C1 segment of cervical spinal cord (tissue), 14 donors: ENCODE data around the gene CRHBP.
"Not testable (repeated sequence)": the region's sequence is repeated elsewhere in the genome, so short reads cannot be mapped to it uniquely, and the experiment has no call there.

ENCODE experiments used
- DNase-seq, 14 donors: peaks; one replicate each; lab custom pipeline; 2025; lab: John Stamatoyannopoulos, UW

CRHBP gene

DNA sequence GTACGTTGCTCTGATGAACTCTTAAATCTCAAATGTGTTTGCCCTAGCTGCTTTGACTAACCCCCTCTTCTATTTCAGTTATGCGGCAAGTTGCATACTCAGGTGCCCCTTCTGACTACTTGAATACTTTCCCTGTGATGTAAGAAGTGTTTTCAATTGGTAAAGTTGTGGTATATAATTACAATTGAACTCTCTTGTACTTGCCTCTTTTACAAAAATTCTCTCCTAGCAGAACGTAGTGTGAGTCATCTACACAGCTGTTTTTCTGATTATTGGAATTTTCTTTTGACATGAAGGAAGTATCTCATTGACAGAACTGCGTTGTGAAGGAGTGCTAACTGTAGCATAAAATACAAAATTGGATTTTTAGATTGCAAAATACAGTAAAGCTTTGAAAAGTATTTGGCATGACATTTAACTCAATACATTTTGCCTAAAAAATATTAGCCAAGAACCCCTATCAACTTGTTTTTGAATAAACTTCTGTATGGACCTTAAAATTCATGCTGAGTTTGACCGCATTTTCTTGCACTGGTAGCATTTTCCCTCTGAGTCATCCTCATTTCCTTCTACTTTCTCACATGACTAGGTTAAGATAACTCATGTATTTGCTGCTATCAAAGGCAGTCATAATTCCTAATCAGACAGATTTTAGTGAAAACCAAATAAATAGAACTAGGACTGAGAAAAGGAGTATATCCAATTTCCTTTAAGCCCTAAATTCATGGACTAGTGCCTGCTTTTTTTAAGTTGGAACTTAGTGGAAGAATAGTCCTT is 6.3 kb downstream of the CRHBP start:
- no peak for DNase-seq

- no peak for DNase-seq
Measured at GRCh38 chr5:76960004-76960625, 7.3 kb downstream of the CRHBP start.

DNA sequence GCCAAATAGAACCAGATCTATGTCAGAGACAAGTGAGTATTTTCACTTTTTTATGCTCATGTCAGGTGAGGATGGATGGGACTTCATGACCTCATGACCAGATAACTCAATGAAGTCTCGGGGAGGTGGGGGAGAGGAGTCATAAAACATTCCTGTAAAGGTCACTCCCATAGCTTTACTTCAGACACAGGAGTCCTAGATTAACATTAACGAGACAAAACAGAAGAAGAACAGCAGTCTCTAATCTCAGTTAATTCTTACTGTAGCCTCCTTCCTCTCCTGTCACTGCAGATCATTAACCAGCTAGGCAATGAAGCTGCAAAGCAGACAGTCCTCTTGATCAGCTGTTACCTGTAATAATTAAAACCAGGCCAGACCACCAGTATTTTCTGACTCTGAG is 11.2 kb downstream of the CRHBP start:
- DNase-seq = no peak

- no peak for DNase-seq
Measured at GRCh38 chr5:76971511-76971910, 18.7 kb downstream of the CRHBP start.

DNA sequence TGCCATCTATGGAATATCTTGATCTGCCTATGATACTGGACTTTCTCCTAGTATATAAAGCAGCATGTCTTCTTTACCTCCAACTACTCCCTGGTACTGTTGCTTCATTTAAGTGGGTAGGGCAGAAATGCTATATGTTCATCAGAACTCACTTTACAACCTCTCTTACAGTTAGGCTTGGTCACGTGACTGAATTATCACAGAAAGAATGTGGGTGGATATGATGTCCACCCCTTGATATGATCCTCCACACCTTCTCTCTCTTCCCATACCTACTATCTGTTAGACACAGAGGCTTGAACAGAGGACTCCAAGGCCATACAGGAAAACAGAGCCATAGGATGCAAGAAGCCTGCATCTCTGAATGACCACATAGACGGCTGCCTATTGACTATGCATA is 19.8 kb downstream of the CRHBP start:
- no peak for DNase-seq

GRCh38 chr5:76974785-76975184 is 21.9 kb downstream of the CRHBP start:
- DNase-seq = no peak

- no peak for DNase-seq
Measured at GRCh38 chr5:76978869-76979268, 26.0 kb downstream of the CRHBP start.

GRCh38 chr5:76980518-76981144 is 27.8 kb downstream of the CRHBP start:
- no peak for DNase-seq

DNA sequence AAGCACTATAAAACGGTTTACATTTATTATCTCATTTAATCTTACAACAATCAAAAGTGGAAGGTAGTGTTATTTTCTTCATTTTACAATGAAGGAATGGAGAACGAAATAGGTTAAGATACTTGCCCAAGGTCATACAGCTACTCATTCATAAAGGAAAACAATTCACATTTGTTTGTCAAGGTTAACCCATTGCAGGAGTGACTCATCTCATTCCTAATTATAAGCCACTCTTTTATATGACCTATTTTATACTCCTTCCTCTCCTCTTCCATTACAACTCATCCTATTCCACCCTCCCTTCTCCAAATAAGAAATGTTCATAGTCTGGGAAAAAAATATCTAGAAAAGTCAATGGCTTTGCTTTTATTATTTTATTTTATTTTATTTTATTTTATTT is 29.6 kb downstream of the CRHBP start:
- DNase-seq = no peak

GRCh38 chr5:76983468-76983867 is 30.6 kb downstream of the CRHBP start:
- DNase-seq = peak in 1 of 14 donors; percentile 8

DNA sequence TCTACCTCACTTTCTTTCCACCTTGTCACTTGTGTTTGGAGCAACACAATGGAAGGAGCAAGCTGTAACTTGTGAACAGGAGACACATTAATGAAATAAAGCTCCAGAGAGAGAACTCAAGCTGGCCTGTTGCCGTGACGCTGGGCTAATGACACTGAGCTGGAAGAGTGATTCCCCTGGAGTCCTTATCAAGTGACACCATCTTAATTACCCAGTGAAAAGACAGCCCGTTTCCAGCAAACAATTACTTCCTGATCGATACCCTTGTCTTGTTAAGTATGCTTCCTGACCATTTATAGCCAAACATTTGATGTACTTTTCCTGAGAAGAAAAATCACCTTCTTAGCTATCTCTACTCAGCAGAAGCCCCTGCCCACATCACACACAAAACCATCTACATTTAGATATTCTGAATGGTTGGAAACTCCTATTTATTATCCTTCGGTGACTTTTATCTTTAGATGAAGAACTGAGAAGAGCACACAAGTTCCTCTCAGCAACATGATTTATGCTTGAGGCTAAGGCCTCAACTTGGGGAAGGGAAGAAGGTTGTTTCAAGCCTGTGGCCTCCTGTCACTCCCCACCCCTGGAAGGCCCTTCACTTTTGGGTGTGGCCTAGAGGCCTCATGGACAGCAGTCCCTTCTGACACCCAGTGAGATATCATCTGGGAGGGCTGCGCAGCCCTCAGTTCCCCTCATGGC is 34.1 kb downstream of the CRHBP start:
- no peak for DNase-seq

GRCh38 chr5:76990899-76991459 is 38.1 kb downstream of the CRHBP start:
- no peak for DNase-seq

DNA sequence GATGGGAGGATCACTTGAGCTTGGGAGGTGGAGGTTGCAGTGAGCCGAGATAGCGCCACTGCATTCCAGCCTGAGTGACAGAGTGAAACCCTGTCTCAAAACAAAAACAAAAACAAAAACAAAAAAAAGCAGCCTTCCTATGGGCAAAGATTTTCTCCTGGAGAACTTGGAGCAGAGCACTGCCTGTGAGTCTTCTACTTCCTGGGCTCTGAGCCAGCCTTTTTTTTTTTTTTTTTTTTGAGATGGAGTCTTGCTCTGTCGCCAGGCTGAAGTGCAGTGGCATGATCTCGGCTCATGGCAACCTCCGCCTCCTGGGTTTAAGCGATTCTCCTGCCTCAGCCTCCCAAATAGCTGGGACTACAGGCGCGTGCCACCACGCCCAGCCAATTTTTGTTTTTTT is 40.6 kb downstream of the CRHBP start:
- DNase-seq = not testable (repeated sequence)

GRCh38 chr5:76994337-76994736 is 41.5 kb downstream of the CRHBP start:
- DNase-seq = no peak

- not testable (repeated sequence) for DNase-seq
Measured at GRCh38 chr5:76998251-76998650, 45.4 kb downstream of the CRHBP start.

GRCh38 chr5:76999451-76999850 is 46.6 kb downstream of the CRHBP start:
- DNase-seq = no peak

GRCh38 chr5:77003246-77003645 is 50.4 kb downstream of the CRHBP start:
- DNase-seq = no peak

- DNase-seq = no peak
Measured at GRCh38 chr5:77006124-77006523, 53.3 kb downstream of the CRHBP start.

DNA sequence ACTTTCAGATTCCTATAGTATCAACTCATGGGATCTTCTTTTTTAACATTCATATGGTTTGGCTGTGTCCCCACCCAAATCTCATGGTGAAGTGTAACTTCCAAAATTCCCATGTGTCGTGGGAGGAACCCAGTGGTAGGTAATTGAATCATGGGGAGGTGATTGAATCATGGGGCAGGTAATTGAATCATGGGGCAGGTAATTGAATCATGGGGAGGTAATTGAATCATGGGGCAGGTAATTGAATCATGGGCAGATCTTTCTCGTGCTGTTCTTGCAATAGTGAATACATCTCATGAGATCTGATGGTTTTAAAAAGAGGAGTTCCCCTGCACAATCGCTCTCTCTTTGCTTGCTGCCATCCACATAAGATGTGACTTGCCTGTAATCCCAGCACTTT is 55.6 kb downstream of the CRHBP start:
- DNase-seq = no peak

- DNase-seq = no peak
Measured at GRCh38 chr5:77010243-77010642, 57.4 kb downstream of the CRHBP start.

DNA sequence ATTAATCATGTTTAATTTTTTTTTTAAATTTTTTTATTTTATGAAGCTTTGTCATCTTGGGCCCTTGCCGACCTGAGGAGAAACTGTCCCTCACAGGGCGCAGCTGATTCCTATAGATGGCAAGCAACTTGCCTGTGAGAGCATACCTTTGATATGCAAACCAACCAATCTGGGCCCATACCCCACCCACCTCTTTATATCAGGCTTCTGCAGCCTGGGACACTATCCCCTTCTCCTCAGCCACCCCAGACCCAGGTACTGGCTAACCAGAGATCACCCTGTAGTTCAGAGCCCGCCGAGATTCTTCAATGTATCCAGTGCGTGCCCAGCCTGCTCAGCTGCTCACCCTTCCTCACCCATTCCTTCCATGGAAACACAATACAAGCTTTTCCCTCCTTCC is 58.7 kb downstream of the CRHBP start:
- DNase-seq = no peak

DNA sequence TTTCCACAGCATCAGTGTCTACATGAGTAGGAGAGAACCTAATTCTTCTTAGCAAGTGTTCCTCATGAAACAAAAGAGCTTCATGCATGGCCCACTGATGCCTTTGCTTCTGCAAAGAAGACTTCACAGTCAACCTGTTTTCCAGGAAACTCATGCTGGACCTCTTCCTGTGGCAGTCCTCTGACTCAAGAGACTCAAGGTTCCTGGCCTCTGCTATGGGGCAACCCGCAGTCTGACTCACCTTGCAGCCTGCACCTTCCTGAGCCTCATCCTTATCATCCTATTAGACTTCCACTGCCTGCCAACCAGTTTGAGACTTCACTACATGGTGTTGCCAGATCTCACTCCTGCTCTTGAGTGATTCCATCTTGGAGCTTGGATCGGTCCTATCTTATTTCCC is 59.8 kb downstream of the CRHBP start:
- no peak for DNase-seq
